HG03457 (cell line): ENCODE results near the gene BUD23.
A peak's percentile ranks its signal among the peaks of the same experiment; 100 is the strongest.
"Not testable (repeated sequence)": the region's sequence is repeated elsewhere in the genome, so short reads cannot be mapped to it uniquely, and the experiment has no call there.

Experiments used
- ATAC-seq: cut with Tn5 transposase; IDR thresholded peaks from one replicate; pipeline ENCODE4 v1.9.1; 2021; ENCODE audit warnings: moderate number of reproducible peaks; ENCODE audit not compliant: unreplicated experiment

Gene BUD23, protein sequence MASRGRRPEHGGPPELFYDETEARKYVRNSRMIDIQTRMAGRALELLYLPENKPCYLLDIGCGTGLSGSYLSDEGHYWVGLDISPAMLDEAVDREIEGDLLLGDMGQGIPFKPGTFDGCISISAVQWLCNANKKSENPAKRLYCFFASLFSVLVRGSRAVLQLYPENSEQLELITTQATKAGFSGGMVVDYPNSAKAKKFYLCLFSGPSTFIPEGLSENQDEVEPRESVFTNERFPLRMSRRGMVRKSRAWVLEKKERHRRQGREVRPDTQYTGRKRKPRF

DNA sequence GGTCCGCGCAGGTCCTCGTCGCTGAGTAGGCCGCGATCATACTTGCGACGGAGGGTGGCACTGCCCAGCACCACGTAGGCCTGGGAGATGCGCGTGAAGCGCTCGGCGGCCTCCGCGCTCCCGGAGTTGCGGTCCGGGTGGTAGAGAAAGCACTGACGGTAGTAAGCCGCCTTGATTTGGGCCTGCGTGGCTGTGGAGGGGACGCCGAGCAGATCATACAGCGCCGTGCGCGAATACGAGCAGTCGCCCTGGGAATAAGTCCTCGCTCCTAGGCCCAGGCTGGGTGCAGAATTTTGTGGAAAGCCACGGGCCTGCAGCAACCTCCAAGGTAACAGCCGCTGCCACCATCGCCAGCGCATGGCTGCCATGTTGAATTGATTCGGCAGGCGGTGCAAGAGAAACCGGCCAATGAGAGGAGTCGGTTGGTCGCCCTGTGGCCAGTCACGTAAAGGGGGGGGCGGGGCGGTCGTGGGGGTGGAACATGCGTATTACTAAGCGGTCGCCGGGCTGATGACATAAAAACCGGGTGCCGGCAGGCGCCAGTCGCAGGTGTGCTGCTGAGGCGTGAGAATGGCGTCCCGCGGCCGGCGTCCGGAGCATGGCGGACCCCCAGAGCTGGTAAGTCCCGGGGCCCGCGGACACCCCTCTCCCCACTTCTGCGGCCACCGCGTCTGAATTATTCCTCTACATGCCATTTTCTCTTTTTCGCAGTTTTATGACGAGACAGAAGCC lies at the start of gene BUD23, which contains the start of gene DNAJC30:
TSS of gene BUD23 (plus strand) at position 542 of the 732 bp plus-strand sequence. CDS start at position 571, 29 bp downstream.
TSS of gene DNAJC30 (minus strand) at position 398 of the 732 bp plus-strand sequence. CDS start at position 368, 30 bp downstream.
- ATAC-seq, result peak; percentile 71

DNA sequence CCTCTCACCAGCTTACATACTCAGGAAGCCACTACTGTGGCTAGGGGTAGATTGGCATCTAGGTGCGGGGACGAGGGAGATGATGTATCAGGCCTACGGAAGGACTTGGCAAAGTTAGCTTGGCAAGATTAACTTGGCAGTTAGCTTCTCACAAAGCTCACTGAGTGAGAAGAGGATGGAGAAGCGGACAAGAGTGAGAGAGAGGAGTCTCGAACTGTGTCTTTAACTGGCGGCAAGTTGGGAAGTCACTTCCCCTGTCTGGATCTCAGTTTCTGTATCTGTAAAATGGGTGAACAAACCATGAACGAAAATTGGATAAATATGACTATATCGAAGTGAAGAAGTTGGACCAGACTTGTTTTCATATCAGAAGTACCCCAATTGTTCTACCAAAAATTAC lies 49.6 kb upstream of the BUD23 start:
- no peak for ATAC-seq

DNA sequence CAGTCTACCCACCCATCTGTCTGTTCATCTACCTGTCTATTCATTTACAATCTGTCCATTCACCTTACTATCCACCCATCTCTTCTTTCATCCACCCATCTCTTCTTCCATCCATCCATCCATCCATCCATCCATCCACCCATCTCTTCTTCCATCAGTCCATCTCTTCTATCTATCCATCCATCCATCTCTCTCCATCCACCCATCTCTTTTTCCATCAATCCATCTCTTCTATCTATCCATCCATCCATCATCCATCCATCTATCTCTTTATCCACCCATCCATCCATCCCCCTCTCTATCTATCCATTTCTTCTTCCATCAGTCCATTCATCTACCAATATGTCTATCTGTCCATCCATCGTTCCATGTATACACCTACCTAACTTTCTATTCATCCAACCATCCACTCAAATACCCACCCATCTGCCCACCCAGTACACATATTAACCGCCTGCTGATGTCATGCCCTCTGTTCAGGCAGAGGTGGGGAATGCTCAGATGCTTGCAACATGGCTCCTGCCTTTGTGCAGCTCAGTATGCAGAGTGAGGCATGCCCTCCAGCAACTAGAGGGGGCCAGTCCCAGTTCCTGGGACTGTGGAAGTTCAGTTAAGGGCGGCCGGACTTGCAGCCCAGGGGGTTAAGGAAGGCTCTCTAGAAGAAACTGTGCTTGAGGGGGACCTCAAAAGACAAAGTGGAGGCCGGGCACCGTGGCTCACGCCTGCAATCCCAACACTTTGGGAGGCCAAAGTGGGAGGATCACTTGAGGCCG lies 47.8 kb upstream of the BUD23 start:
- no peak for ATAC-seq

DNA sequence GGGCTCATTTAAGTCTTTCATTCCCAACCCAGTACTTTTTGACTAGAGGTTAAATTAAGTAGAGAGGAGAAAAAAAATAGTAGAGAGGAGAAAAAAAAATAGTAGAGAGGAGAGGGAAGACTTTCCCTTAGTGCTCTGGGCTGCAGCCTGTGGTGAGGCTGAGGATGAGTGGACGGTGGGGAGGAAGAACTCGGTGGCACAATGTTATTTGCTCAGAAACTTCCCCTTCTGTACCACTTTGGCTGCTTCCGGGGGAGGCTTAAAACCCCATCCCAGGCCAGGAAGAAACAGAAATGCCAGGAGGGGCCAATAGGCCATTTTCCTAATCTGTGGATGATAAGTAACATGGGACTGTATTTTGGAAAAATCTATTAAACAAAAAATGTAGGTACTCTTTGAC lies 44.5 kb upstream of the BUD23 start:
- no peak for ATAC-seq

DNA sequence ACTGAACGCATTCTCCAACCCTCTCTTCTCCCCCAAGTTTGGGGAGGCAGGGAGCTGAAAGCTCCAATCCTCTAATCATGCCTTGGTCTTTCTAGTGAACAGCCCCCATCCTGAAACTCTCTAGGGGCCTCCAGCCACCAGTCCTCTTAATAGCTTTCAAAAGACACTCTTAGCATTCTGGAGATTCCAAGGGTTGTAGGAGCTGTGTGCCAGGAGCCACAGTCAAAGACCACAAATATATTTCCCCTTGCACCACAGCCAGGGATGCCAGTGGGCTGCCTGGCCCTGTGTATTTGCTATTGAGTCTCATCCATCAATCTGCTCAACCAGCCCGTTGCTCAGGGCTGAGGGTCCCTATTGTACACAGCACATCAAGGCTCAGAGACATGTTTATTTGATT lies 40.6 kb upstream of the BUD23 start:
- ATAC-seq, result no peak

DNA sequence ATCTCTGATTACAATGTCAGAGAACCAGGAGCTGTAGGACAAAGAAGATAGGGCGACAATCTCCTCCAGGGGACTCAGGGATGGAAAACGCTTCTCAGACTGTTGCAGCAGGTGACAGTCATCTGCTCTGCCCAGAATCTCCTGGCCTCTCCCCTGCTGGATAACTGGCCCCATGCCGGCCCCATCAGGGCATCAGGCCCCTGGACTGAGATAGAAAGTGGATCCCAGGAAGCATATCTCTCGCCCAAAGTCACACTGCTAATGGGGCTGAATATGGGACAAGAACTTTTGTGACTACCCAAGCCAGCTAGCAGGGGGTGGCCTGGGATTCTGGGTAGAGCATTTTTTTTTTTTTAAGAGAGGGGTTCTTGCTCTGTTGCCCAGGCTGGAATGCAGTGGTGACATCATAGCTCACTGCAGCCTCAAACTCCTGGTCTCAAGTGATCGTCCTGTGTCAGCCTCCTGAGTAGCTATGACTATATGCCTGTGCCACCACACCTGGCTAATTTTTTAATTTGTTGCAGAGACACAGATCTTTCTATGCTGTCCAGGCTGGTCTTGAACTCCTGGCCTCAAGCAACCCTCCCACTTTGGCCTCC lies 38.6 kb upstream of the BUD23 start:
- no peak for ATAC-seq

DNA sequence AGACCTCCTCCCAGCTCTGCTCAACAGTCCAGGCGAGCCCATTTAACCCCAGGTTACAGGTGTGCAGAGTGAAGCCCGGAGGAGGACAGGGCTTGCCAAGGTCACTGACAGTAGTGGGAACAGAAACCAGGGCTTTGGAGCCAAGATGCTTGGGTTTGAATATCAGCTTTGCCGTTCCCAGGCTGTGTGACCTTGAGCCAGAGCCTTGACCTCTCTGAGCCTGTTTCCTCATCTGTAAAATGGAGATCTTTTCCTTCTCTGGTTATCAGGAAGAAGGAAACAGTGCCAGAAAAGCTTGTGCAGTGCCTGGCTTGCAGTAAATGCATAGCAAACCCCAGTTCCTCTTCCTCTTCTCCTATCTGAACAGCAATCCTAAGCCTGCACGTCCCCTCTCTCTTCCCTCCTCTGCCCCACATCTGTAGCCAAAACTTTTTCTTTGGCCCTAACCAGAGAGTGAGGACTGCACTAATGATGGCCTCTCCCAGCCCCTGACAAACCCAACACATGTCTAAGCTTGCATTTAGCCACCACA lies 37.7 kb upstream of the BUD23 start:
- no peak for ATAC-seq

DNA sequence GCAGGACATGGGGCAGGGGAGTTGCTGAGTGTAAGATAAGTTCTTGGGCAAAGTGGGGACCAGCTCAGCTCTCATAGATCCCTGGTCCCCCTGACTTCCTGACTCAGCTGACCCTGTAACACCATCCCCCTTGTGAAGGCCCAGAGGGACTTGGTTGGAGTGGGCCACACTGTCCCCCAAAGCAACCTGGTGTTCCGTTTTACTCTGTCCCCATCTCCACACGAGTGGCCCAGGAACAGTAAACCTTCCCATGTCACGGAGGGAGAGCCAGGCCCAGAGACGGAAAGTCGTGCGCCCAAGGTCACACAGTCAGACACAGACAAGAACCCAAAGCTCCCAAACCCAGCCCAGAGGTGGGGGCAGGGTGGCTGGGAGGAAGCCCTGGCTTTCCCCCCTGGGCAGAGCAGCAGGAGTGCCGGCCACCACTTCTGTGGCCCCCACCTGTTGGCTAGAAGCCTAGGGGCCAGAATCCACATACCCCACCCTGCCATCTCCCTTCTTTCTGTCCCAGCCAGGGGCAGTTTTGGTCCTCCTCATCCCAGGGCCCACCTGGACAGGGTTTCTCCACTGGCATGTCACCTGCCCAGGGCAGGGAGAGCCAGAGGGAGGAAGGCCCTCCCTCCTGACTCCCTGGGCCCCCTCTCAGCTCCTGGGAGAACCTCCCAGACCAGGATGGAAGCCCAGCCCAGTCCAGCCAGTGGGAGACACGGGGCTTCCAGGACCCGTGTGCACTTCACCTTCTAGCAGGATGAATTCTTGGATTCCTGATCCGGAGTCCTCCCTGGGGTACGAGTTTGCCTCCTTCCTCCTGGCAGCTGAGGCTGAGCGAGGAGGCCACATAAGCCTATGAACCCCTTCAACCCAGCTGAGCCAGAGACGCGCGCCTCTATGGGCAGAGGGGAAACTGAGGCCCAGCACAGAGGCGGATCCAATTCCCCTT lies 36.3 kb upstream of the BUD23 start:
- no peak for ATAC-seq

DNA sequence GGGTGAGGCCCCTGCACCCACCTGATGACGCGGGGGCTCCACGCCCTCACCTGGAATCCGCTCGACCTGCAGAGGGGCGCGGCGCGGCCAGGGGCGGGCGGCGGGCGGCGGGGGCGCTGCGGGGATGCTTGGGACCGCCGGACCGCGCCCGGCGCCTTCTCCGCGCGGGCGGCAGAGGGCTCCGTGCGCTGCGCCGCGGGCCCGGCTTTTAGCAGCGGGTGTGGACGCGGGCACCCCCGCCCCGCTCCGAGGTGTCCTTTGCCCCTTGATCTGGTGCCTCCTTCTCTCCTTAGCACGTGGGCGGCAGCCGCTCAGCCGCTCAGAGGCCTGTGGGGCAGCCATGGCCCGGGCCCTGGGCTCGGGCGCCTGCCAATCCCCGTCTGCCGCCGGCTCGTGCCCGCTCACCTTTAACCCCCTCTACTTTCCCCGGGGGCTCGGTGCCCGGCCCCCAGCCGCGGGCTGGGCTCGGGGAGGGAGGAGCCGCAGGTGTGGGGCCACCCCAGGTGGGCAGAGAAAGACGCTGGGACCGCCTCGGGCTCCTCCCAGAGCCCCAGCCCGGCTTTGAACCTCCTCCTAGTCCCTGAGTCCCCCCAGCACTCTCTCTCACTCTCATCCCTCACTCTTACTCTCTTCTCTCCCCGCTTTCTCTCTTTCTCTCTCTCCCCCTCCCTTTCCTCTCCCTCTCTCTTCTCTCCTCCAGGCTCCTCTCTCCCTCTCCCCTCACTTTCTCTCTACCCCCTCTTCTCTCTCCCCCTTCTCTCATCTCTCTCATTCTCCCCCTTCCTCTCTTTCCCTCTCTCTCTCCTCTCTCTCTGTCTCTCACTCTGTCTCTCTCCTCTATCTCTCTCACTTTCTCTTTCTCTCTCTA lies 35.4 kb upstream of the BUD23 start:
- no peak for ATAC-seq

DNA sequence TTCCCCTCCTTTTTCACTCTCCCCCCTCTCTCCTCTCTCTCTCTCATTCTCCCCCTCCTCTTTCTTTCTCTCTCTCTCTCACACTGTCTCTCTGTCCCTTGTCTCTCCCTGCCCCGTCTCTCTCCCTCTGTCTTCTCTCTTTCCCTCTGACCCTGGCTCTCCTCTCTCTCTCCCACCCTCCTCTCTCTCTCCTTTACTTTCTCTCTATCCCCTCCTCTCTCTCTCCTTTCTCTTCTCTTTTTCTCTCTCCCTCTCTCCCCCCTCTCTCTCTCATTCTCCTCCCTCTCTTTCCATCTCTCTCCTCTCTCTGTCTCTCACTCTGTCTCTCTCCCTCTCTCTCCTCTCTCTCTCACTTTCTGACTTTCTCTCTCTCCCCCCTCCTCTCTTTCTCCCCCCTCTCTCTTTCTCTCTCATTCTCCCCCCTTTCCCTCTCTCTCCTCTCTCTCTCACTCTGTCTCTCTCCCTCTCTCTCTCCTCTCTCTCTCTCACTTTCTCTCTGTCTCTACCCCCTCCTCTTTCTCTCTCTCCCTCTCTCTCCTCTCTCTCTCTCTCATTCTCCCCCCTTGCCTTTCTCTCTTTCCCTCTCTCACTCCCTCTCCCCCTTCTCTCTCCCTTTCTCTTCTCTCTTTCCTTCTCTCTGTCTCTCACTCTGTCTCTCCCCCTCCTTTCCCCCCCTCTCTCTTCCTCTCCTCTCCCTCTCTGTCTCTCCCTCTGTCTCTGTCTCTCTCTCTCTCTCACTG lies 34.6 kb upstream of the BUD23 start:
- ATAC-seq, result no peak

DNA sequence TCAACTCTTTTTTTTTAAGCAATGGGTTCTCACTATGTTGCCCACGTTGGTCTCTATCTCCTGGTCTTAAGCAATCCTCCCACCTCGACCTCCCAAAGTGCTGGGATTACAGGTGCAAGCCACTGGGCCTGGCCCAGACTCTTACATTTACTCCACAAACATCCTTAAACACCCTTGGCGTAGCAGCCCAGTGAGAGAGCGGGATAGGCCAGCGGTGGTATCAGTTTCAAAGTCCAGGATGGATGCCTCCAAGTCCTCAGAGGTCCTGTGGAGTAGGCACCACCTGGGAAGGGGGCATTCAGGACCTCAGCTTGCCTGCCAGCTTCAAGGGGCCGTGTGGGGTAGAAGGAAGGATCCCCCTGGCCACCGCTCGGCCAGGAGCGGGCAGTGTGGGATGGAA lies 33.8 kb upstream of the BUD23 start:
- ATAC-seq, result no peak

DNA sequence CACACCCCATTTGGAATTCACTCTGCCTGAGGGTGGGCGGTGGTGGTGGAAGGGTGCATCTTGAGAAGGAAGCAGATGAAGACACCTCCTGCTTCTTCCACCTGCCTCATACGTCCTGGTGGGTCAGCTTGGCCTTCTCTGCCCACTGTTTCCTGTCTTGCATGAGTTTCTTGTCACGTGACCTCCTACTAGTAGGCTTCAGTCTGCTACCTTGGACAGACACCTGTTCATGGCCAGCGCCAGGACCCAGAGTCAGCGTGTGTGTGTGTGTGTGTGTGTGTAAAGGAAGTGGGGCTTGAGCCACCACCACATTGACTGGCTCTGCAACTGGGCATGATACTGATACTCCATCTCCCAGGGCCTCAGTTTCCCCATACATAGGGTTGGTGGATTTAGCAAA lies 32.9 kb upstream of the BUD23 start:
- ATAC-seq, result no peak

DNA sequence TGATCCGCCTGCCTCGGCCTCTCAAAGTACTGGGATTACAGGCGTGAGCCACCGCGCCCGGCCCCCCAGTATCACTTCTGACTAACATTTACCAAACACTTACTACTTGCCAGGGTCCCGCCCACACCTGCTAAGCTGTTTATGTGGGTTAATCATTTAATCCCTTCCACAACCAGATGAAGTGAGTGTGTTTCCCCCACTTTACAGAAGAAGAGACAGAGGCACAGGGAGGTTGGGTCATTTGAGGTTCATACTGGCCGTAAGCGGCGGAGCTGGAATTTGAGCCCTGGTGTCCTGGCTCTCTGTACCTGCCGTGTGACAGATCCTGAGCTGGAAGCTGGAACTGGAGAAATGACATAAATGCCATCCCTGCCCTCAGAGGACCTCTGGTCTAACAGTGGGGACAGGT lies 30.9 kb upstream of the BUD23 start:
- ATAC-seq, result no peak

DNA sequence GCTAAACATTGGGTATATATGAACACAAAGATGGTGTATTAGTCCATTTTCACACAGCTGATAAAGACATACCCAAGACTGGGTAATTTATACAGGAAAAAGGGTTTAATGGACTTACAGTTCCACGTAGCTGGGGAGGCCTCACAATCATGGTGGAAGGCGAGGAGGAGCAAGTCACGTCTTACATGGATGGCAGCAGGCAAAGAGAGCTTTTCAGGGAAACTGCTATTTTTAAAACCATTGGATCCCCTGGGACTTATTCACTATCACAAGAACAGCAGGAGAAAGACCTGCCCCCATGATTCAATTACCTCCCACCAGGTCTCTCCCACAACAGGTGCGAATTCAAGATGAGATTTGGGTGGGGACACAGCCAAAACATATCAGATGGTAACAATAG lies 28.1 kb upstream of the BUD23 start:
- not testable (repeated sequence) for ATAC-seq

DNA sequence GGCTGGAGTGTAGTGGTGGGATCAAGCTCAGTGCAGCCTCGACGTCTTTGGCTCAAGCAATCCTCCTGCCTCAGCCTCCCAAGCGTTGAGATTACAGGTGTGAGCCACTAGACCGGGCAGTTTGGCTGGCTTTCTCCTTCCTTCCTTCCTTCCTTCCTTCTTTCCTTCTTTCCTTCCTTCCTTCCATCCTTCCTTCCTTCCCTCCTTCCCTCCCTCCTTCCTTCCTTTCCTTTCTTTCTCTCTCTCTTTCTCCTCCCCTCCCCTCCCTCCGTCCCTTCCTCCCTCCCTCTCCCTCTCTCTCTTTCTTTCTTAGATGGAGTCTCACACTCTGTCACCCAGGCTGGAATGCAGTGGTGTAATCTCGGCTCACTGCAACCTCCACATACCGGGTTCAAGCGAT lies 23.4 kb upstream of the BUD23 start:
- ATAC-seq, result no peak

DNA sequence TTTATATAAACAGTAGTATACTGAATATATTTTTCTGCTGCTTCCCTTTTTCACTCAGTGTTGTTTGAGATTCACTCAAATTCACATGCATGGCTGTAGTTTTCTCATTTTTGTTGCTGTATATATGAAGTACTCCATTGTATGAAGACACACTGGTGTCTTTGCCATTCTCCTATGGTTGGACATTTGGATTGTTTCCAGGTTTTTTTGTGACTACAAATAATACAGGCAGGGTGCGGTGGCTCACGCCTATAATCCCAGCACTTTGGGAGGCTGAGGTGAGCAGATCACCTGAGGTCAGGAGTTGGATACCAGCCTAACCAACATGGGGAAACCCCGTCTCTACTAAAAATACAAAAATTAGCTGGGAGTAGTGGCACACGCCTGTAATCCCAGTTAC lies 22.8 kb upstream of the BUD23 start:
- not testable (repeated sequence) for ATAC-seq

DNA sequence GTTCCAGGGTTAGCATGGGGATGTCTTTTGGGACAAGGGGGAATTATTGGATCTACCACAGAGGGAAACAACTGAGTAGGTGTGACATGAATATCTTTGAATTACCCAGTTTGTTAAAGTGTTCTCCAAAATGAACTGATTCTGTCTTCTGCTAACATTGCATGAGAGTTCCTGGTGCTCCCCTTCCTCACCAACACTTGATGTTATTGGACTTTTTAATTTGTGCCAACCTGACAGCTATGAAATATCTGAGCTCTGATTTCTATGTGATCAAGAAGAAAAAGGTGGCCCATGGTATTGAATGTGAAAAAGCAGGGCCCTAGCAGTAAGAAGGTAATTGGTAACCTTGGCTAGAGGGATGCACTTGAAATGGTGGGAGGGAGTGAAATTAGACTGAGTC lies 20.4 kb upstream of the BUD23 start:
- ATAC-seq, result no peak

DNA sequence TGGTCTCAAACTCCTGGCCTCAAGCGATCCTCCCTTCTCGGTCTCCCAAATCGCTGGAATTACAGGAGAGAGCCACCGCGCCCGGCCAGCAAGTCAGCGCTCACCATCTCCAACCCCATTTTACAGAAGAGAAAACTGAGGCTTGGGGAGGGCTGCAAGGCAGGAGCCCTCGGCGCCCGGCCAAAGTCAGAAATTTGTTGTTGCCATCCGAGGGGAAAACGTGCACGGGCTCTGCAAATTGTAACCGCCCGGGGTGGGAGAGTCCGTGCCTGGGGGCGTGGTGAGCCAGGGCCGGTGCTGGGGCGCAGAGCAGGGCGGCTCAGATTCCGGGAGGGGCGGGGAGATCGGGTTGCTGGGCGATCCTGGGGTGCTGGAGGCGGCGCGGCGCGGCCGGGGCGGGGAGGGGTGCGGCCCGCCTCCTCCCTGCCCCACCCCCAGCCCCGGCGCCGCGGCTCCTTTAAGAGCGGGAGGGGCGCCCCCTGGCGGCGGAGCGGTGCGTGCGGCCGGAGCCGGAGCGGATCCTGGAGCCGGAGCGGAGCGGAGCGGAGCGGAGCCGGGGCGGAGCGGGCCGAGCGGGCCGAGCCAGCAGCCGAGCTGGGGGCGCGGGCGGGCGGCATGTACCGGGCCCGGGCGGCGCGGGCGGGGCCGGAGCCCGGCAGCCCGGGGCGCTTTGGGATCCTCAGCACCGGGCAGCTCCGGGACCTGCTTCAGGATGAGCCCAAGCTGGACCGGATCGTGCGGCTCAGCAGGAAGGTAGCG lies 15.9 kb upstream of the BUD23 start, which contains the start of gene VPS37D:
TSS of gene VPS37D (plus strand) at position 488 of the 759 bp plus-strand sequence. CDS start at position 616, 128 bp downstream.
- peak; percentile 88 for ATAC-seq
